ENCODE measurements around the gene TXNRD2.

The TXNRD2 gene

GRCh38 chr22:19879246-19879570 is 62.4 kb downstream of the TXNRD2 start:
- no peaks in the 10 kb centered on the region for H3K36me3 ChIP-seq (ENCODE audit: control insufficient read depth, insufficient read depth, low read length)
- no peaks in the 10 kb centered on the region for H3K9me3 ChIP-seq (ENCODE audit: control insufficient read depth, low read length)
- 93 to 95% methylated on average over 13 of the region's 13 CpGs for WGBS, 2 experiments
- peaks cover 56% of the 10 kb centered on the region for H3K4me1 ChIP-seq (ENCODE audit: control insufficient read depth, insufficient read depth, low read length)
- H3K27me3 ChIP-seq (ENCODE audit: control insufficient read depth, insufficient read depth, low read length, poor library complexity, severe bottlenecking), result no peaks in the 10 kb centered on the region
- no peak overlapping the region for H3K4me3 ChIP-seq (ENCODE audit: insufficient read depth, low read depth, low read length)
- no peak overlapping the region for H3K27ac ChIP-seq (ENCODE audit: insufficient read depth, low read depth, low read length, poor library complexity, severe bottlenecking)

GRCh38 chr22:19878461-19879245 is 63.0 kb downstream of the TXNRD2 start:
- Histone ChIP-seq H3K4me3 (ENCODE audit: insufficient read depth, low read depth, low read length) (no peak overlapping the region), H3K27me3 (ENCODE audit: control insufficient read depth, insufficient read depth, low read length, poor library complexity, severe bottlenecking) (no peaks in the 10 kb centered on the region), H3K9me3 (ENCODE audit: control insufficient read depth, low read length) (no peaks in the 10 kb centered on the region), H3K27ac (ENCODE audit: insufficient read depth, low read depth, low read length, poor library complexity, severe bottlenecking) (no peak overlapping the region), H3K4me1 (ENCODE audit: control insufficient read depth, insufficient read depth, low read length) (peaks cover 61% of the 10 kb centered on the region), H3K36me3 (ENCODE audit: control insufficient read depth, insufficient read depth, low read length) (no peaks in the 10 kb centered on the region)
- WGBS, 2 experiments, result 93 to 95% methylated on average over 16 of the region's 16 CpGs

GRCh38 chr22:19877626-19878339 is 63.8 kb downstream of the TXNRD2 start:
- H3K4me1 ChIP-seq (ENCODE audit: control insufficient read depth, insufficient read depth, low read length), result peaks cover 59% of the 10 kb centered on the region
- 93 to 94% methylated on average over 20 of the region's 20 CpGs for WGBS, 2 experiments

GRCh38 chr22:19876941-19877625 is 64.5 kb downstream of the TXNRD2 start:
- 93 to 95% methylated on average over 18 of the region's 18 CpGs for WGBS, 2 experiments

More at GRCh38 chr22:19877626-19878339, 63.8 kb downstream of the TXNRD2 start:
- Histone ChIP-seq H3K27me3 (ENCODE audit: control insufficient read depth, insufficient read depth, low read length, poor library complexity, severe bottlenecking) (no peaks in the 10 kb centered on the region), H3K9me3 (ENCODE audit: control insufficient read depth, low read length) (no peaks in the 10 kb centered on the region), H3K4me3 (ENCODE audit: insufficient read depth, low read depth, low read length) (no peak overlapping the region), H3K27ac (ENCODE audit: insufficient read depth, low read depth, low read length, poor library complexity, severe bottlenecking) (no peak overlapping the region), H3K36me3 (ENCODE audit: control insufficient read depth, insufficient read depth, low read length) (no peaks in the 10 kb centered on the region)

GRCh38 chr22:19876314-19876940 is 65.2 kb downstream of the TXNRD2 start:
- WGBS, 2 experiments, result 94 to 95% methylated on average over 21 of the region's 21 CpGs
- no peaks in the 10 kb centered on the region for H3K27me3 ChIP-seq (ENCODE audit: control insufficient read depth, insufficient read depth, low read length, poor library complexity, severe bottlenecking)
- no peaks in the 10 kb centered on the region for H3K36me3 ChIP-seq (ENCODE audit: control insufficient read depth, insufficient read depth, low read length)
- H3K4me3 ChIP-seq (ENCODE audit: insufficient read depth, low read depth, low read length), result no peak overlapping the region
- peaks cover 45% of the 10 kb centered on the region for H3K4me1 ChIP-seq (ENCODE audit: control insufficient read depth, insufficient read depth, low read length)
- H3K27ac ChIP-seq (ENCODE audit: insufficient read depth, low read depth, low read length, poor library complexity, severe bottlenecking), result no peak overlapping the region
- H3K9me3 ChIP-seq (ENCODE audit: control insufficient read depth, low read length), result no peaks in the 10 kb centered on the region

More at GRCh38 chr22:19876941-19877625, 64.5 kb downstream of the TXNRD2 start:
- H3K9me3 ChIP-seq (ENCODE audit: control insufficient read depth, low read length), result no peaks in the 10 kb centered on the region
- no peak overlapping the region for H3K27ac ChIP-seq (ENCODE audit: insufficient read depth, low read depth, low read length, poor library complexity, severe bottlenecking)
- H3K27me3 ChIP-seq (ENCODE audit: control insufficient read depth, insufficient read depth, low read length, poor library complexity, severe bottlenecking), result no peaks in the 10 kb centered on the region
- H3K4me1 ChIP-seq (ENCODE audit: control insufficient read depth, insufficient read depth, low read length), result peaks cover 52% of the 10 kb centered on the region
- no peaks in the 10 kb centered on the region for H3K36me3 ChIP-seq (ENCODE audit: control insufficient read depth, insufficient read depth, low read length)
- H3K4me3 ChIP-seq (ENCODE audit: insufficient read depth, low read depth, low read length), result no peak overlapping the region

GRCh38 chr22:19875531-19876313 is 65.9 kb downstream of the TXNRD2 start:
- no peaks in the 10 kb centered on the region for H3K36me3 ChIP-seq (ENCODE audit: control insufficient read depth, insufficient read depth, low read length)
- WGBS, 2 experiments, result 93 to 94% methylated on average over 23 of the region's 23 CpGs

GRCh38 chr22:19875061-19875530 is 66.5 kb downstream of the TXNRD2 start:
- Histone ChIP-seq H3K4me1 (ENCODE audit: control insufficient read depth, insufficient read depth, low read length) (peaks cover 34% of the 10 kb centered on the region), H3K36me3 (ENCODE audit: control insufficient read depth, insufficient read depth, low read length) (no peaks in the 10 kb centered on the region), H3K4me3 (ENCODE audit: insufficient read depth, low read depth, low read length) (no peak overlapping the region), H3K27ac (ENCODE audit: insufficient read depth, low read depth, low read length, poor library complexity, severe bottlenecking) (no peak overlapping the region), H3K9me3 (ENCODE audit: control insufficient read depth, low read length) (no peaks in the 10 kb centered on the region), H3K27me3 (ENCODE audit: control insufficient read depth, insufficient read depth, low read length, poor library complexity, severe bottlenecking) (no peaks in the 10 kb centered on the region)
- WGBS, 2 experiments, result 82% methylated on average over 12 of the region's 12 CpGs

More at GRCh38 chr22:19875531-19876313, 65.9 kb downstream of the TXNRD2 start:
- Histone ChIP-seq H3K27ac (ENCODE audit: insufficient read depth, low read depth, low read length, poor library complexity, severe bottlenecking) (no peak overlapping the region), H3K4me3 (ENCODE audit: insufficient read depth, low read depth, low read length) (no peak overlapping the region), H3K27me3 (ENCODE audit: control insufficient read depth, insufficient read depth, low read length, poor library complexity, severe bottlenecking) (no peaks in the 10 kb centered on the region), H3K4me1 (ENCODE audit: control insufficient read depth, insufficient read depth, low read length) (peaks cover 40% of the 10 kb centered on the region), H3K9me3 (ENCODE audit: control insufficient read depth, low read length) (no peaks in the 10 kb centered on the region)

- Histone ChIP-seq H3K4me3 (ENCODE audit: insufficient read depth, low read depth, low read length) (no peak overlapping the region), H3K27ac (ENCODE audit: insufficient read depth, low read depth, low read length, poor library complexity, severe bottlenecking) (no peak overlapping the region), H3K4me1 (ENCODE audit: control insufficient read depth, insufficient read depth, low read length) (peaks cover 28% of the 10 kb centered on the region), H3K36me3 (ENCODE audit: control insufficient read depth, insufficient read depth, low read length) (no peaks in the 10 kb centered on the region), H3K27me3 (ENCODE audit: control insufficient read depth, insufficient read depth, low read length, poor library complexity, severe bottlenecking) (no peaks in the 10 kb centered on the region), H3K9me3 (ENCODE audit: control insufficient read depth, low read length) (no peaks in the 10 kb centered on the region)
- WGBS, 2 experiments, result 60 to 63% methylated on average over 27 of the region's 27 CpGs
These were observed 67.1 kb downstream of the TXNRD2 start for GRCh38 chr22:19874307-19875060.

GRCh38 chr22:19873960-19874306 is 67.7 kb downstream of the TXNRD2 start:
- no peaks in the 10 kb centered on the region for H3K27me3 ChIP-seq (ENCODE audit: control insufficient read depth, insufficient read depth, low read length, poor library complexity, severe bottlenecking)
- no peak overlapping the region for H3K27ac ChIP-seq (ENCODE audit: insufficient read depth, low read depth, low read length, poor library complexity, severe bottlenecking)
- H3K4me1 ChIP-seq (ENCODE audit: control insufficient read depth, insufficient read depth, low read length), result peaks cover 28% of the 10 kb centered on the region
- no peaks in the 10 kb centered on the region for H3K36me3 ChIP-seq (ENCODE audit: control insufficient read depth, insufficient read depth, low read length)
- WGBS, 2 experiments, result 92 to 95% methylated on average over 7 of the region's 7 CpGs
- H3K9me3 ChIP-seq (ENCODE audit: control insufficient read depth, low read length), result no peaks in the 10 kb centered on the region
- no peak overlapping the region for H3K4me3 ChIP-seq (ENCODE audit: insufficient read depth, low read depth, low read length)
